A549 (cell line): Measurements from ENCODE around the gene ADSL. TPM values are rescaled to one million over a fixed set of nuclear protein-coding genes. Genes with fewer than 3 reads are reported as not detected.

ENCODE experiments used
- ATAC-seq, 2 experiments: fragments of 200-7000 bp in 1 of 2; fragments of >200 bp in 1 of 2; cut with Nextera tagmentation in 1 of 2; cut with Tn5 transposase in 1 of 2; 3 replicates each; pipeline versions ENCODE4 v1.8.0 to v1.9.1; 2018 to 2020; ENCODE audit warnings: mild to moderate bottlenecking in 1 of 2, moderate library complexity in 1 of 2
- CTCF ChIA-PET: fragments of 300-600 bp; sonication (Branson Sonifier 250); formaldehyde crosslinking; extraction: SDS; loops from one replicate; lab custom pipeline; 2021; ENCODE audit warnings: antibody characterized with exemption, inconsistent platforms; lab: Yijun Ruan, JAX
- POLR2A ChIA-PET: fragments of 350-600 bp; formaldehyde crosslinking; extraction: SDS; loops from one replicate; lab custom pipeline; 2021; ENCODE audit warnings: antibody characterized with exemption, inconsistent platforms; lab: Yijun Ruan, JAX
- DNase-seq, 2 experiments: peaks; one replicate each; pipeline versions ENCODE4 v3.0.0 to v3.0.0-alpha.2; 2011 to 2016; ENCODE audit warnings: low read depth in 1 of 2, low spot score in 1 of 2
- FAIRE-seq: peaks from 2 replicates; lab custom pipeline; 2011; peaks lifted over from hg19 to GRCh38; lab: Jason Lieb, UNC
- H3K27ac ChIP-seq, 2 experiments: fragments of >200 bp; sonication (Bioruptor Twin); formaldehyde crosslinking; 3 replicates each; pipeline ENCODE4 v1.5.1; 2016 to 2017
- H3K4me1 ChIP-seq: fragments of >200 bp; sonication (Bioruptor Twin); formaldehyde crosslinking; 3 replicates; pipeline ENCODE4 v1.6.1; 2016
- H3K4me2 ChIP-seq: fragments of >200 bp; sonication (Bioruptor Twin); formaldehyde crosslinking; 3 replicates; pipeline ENCODE4 v1.6.1; 2016
- H3K4me3 ChIP-seq: fragments of >200 bp; sonication (Bioruptor Twin); formaldehyde crosslinking; 3 replicates; pipeline ENCODE4 v1.5.1; 2016
- H3K9me3 ChIP-seq: fragments of >200 bp; sonication (Bioruptor Twin); formaldehyde crosslinking; 3 replicates; pipeline ENCODE4 v1.6.1; 2016
- BCL3 ChIP-seq: fragments of >200 bp; sonication (Bioruptor Twin); formaldehyde crosslinking; IDR thresholded peaks from 3 replicates; pipeline ENCODE4 v1.6.1; 2016
- CEBPB ChIP-seq, 2 experiments: fragments of >200 bp in 1 of 2; sonication (Bioruptor Twin) in 1 of 2; formaldehyde crosslinking in 1 of 2; IDR thresholded peaks; 2 replicates each; pipeline ENCODE4 v1.6.1; 2012 to 2016
- EP300 ChIP-seq, 2 experiments: fragments of >200 bp; sonication (Bioruptor Twin); formaldehyde crosslinking; IDR thresholded peaks; 2 replicates in 1 of 2; 3 replicates in 1 of 2; pipeline ENCODE4 v1.6.1; 2016 to 2017
- GATA3 ChIP-seq: IDR thresholded peaks from 2 replicates; pipeline ENCODE4 v1.6.1; 2012; ENCODE audit warnings: borderline replicate concordance
- HDAC2 ChIP-seq: fragments of 200-600 bp; sonication (generic); IDR thresholded peaks from 2 replicates; pipeline ENCODE4 v1.6.1; 2016
- HMGXB4 ChIP-seq: fragments of 250-450 bp; sonication (Bioruptor Pico); IDR thresholded peaks from 2 replicates; pipeline ENCODE4 v1.5.0; 2021; ENCODE audit warnings: mild to moderate bottlenecking, moderate library complexity, borderline replicate concordance
- HOXA7 ChIP-seq: fragments of 250-450 bp; sonication (Bioruptor Pico); IDR thresholded peaks from 2 replicates; pipeline ENCODE4 v1.5.0; 2020; ENCODE audit warnings: mild to moderate bottlenecking, moderate library complexity
- JUN ChIP-seq, 2 experiments: fragments of >200 bp; sonication (Bioruptor Twin); formaldehyde crosslinking; IDR thresholded peaks; 2 replicates in 1 of 2; 3 replicates in 1 of 2; pipeline ENCODE4 v1.6.1; 2016 to 2017
- JUNB ChIP-seq: fragments of >200 bp; sonication (Bioruptor Twin); formaldehyde crosslinking; IDR thresholded peaks from 2 replicates; pipeline ENCODE4 v1.6.1; 2016
- KDM5A ChIP-seq: fragments of 200-600 bp; sonication (generic); IDR thresholded peaks from 2 replicates; pipeline ENCODE4 v1.6.1; 2016; ENCODE audit warnings: antibody characterized with exemption, mild to moderate bottlenecking
- MAFK ChIP-seq: fragments of 450-650 bp; IDR thresholded peaks from 2 replicates; pipeline ENCODE4 v1.6.1; 2014; ENCODE audit not compliant: partially characterized antibody
- MAZ ChIP-seq: fragments of 150-350 bp; IDR thresholded peaks from 2 replicates; pipeline ENCODE4 v1.6.1; 2014; ENCODE audit warnings: antibody characterized with exemption, low read depth, low read length, borderline replicate concordance
- MYC ChIP-seq: IDR thresholded peaks from 2 replicates; pipeline ENCODE4 v1.6.1; 2012; ENCODE audit warnings: mild to moderate bottlenecking, inconsistent platforms, low read length, improper control_type of control experiment, borderline replicate concordance
- NPAS2 ChIP-seq: fragments of 250-450 bp; sonication (Bioruptor Pico); IDR thresholded peaks from 2 replicates; pipeline ENCODE4 v1.8.0; 2022; ENCODE audit warnings: mild to moderate bottlenecking, moderate library complexity, borderline replicate concordance
- PHF8 ChIP-seq: fragments of 200-600 bp; sonication (generic); IDR thresholded peaks from 2 replicates; pipeline ENCODE4 v1.6.1; 2016; ENCODE audit warnings: low read depth, mild to moderate bottlenecking, antibody characterized with exemption, moderate library complexity, borderline replicate concordance
- POLR2A ChIP-seq: IDR thresholded peaks from 2 replicates; pipeline ENCODE4 v1.6.1; 2012; ENCODE audit warnings: mild to moderate bottlenecking, low read length
- RAD21 ChIP-seq, 2 experiments: fragments of >200 bp in 1 of 2; sonication (Bioruptor Twin) in 1 of 2; formaldehyde crosslinking in 1 of 2; IDR thresholded peaks in 1 of 2; conservative IDR thresholded peaks in 1 of 2; 2 replicates in 1 of 2; 3 replicates in 1 of 2; pipeline ENCODE4 v1.6.1; 2012 to 2018; ENCODE audit warnings: inconsistent platforms in 1 of 2
- RARB ChIP-seq: fragments of 250-450 bp; sonication (Bioruptor Pico); IDR thresholded peaks from 2 replicates; pipeline ENCODE4 v1.8.0; 2021; ENCODE audit warnings: mild to moderate bottlenecking, moderate library complexity
- RCOR1 ChIP-seq: fragments of 150-350 bp; IDR thresholded peaks from 2 replicates; pipeline ENCODE4 v1.6.1; 2014; ENCODE audit warnings: antibody characterized with exemption, low read length, low read depth
- RFX5 ChIP-seq: fragments of 450-650 bp; IDR thresholded peaks from 2 replicates; pipeline ENCODE4 v1.7.1; 2014; ENCODE audit warnings: antibody characterized with exemption, mild to moderate bottlenecking, moderate library complexity
- RNF2 ChIP-seq: fragments of 200-600 bp; sonication (generic); IDR thresholded peaks from 2 replicates; pipeline ENCODE4 v1.6.1; 2016; ENCODE audit warnings: low read depth, mild to moderate bottlenecking, antibody characterized with exemption, moderate library complexity, borderline replicate concordance
- TFCP2L1 ChIP-seq: fragments of 250-450 bp; sonication (Bioruptor Pico); IDR thresholded peaks from 2 replicates; pipeline ENCODE4 v1.5.0; 2021; ENCODE audit warnings: mild to moderate bottlenecking
- TP53 ChIP-seq: fragments of 250-450 bp; sonication (Bioruptor Pico); IDR thresholded peaks from 2 replicates; pipeline ENCODE4 v1.5.0; 2021; ENCODE audit warnings: mild to moderate bottlenecking, moderate library complexity
- ZC3H11A ChIP-seq: fragments of 450-650 bp; IDR thresholded peaks from 2 replicates; pipeline ENCODE4 v1.6.1; 2014; ENCODE audit warnings: antibody characterized with exemption, mild to moderate bottlenecking
- ZNF302 ChIP-seq: fragments of 250-450 bp; sonication (Bioruptor Pico); IDR thresholded peaks from 2 replicates; pipeline ENCODE4 v1.9.0; 2021; ENCODE audit warnings: inconsistent platforms, mild to moderate bottlenecking, moderate library complexity
- WGBS: methylation state at CpG from one replicate; pipeline ENCODE4 v1.1.6; 2017; ENCODE audit errors: missing lambda C conversion rate; 5-methylcytosine and 5-hydroxymethylcytosine counted together
- polyA plus RNA-seq, 4 experiments: library from polyadenylated mRNA; depleted of rRNA in 3 of 4; stranded (reverse); fragments of >200 nt; fragmentation: RNase III in 1 of 4; extraction: RNeasy Plus Mini Kit Qiagen cat#74134 plus additional on column Dnase treatment in 1 of 4; gene quantifications; 2 replicates in 3 of 4; 3 replicates in 1 of 4; pipeline ENCODE4 v1.2.3, GENCODE V29; 2011 to 2017
- TF ChIP-seq, protein P1 (sequence below): fragments of >200 bp; sonication (Bioruptor Twin); formaldehyde crosslinking; IDR thresholded peaks from 3 replicates; pipeline ENCODE4 v1.5.1; 2016
- TF ChIP-seq, protein P2 (sequence below): IDR thresholded peaks from 2 replicates; pipeline ENCODE4 v1.6.1; 2012

The ADSL gene
- polyA plus RNA-seq, 2 of the 4 experiments (the other 2 are of a cell fraction), result 85.6 to 126 TPM

- H3K9me3 ChIP-seq, result no peaks in the 10 kb centered on the region
- no peak for DNase-seq
- no peaks in the 10 kb centered on the region for H3K4me1 ChIP-seq
- H3K4me2 ChIP-seq, result no peak overlapping the region
- H3K4me3 ChIP-seq, result no peak overlapping the region
- POLR2A ChIA-PET, result no interaction called here
- H3K27ac ChIP-seq, result no peak overlapping the region
- no peak for ATAC-seq
- TF ChIP-seq KDM5A (no peak), RNF2 (no peak), RFX5 (no peak), EP300 (IDR thresholded peaks at IDR 0.05) (no peak), PHF8 (no peak), TFCP2L1 (CRISPR knock-in tag) (no peak), MAZ (no peak), MAFK (no peak), TP53 (CRISPR knock-in tag) (no peak), RAD21 (conservative IDR thresholded peaks at IDR 0.05 in 1 of 2, IDR thresholded peaks at IDR 0.05 in 1 of 2) (no peak), HMGXB4 (CRISPR knock-in tag) (no peak), RCOR1 (no peak), NPAS2 (CRISPR knock-in tag) (no peak), BCL3 (no peak)
- CTCF ChIA-PET, result no interaction called here
- no peak for FAIRE-seq
Observed at GRCh38 chr22:40300316-40300715, 46.0 kb upstream of the ADSL start.

DNA sequence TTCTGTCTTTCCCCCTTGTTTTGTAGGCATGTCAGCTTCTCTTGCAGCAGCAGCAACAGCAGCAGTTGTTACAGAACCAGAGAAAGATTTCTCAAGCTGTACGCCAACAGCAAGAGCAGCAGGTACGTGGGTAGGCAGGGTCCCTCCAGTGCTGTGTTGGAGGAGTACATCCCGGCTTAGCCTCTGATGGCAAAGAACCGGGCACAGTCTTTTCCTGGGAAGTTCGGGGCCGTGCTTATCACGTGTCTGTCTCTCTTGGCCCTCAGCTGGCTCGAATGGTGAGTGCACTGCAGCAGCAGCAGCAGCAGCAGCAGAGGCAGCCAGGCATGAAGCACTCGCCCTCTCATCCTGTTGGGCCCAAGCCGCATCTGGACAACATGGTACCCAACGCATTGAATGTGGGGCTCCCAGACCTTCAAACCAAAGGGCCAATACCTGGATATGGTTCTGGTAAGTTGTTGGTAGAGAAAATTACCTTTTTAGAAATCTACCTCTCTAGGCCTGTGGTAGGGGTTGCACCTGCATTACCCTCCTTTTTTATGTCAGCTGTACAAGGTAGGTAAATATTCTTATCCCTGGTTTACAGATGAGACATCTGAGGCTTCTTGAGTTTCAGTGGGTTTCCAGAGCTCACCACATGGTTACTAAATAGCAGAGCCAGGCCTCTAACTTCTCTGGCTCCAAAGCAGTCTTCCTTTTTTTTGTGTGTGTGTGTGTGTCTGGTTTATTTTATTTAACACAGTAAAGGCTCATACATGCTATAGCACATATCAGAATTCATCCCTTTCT is 45.2 kb upstream of the ADSL start:
- no peak for FAIRE-seq
- ChIA-PET CTCF (no interaction called here), POLR2A (no interaction called here)
- no peak overlapping the region for H3K4me3 ChIP-seq
- no peaks in the 10 kb centered on the region for H3K4me1 ChIP-seq
- no peak overlapping the region for H3K4me2 ChIP-seq
- TF ChIP-seq HDAC2, result no peak
- no peak for TF ChIP-seq HMGXB4 (CRISPR knock-in tag)
- no peak for TF ChIP-seq RNF2
- no peak overlapping the region for H3K27ac ChIP-seq
- DNase-seq, result no peak
- no peak for ATAC-seq
- 93% methylated on average over 11 of the region's 11 CpGs for WGBS
- H3K9me3 ChIP-seq, result no peaks in the 10 kb centered on the region

GRCh38 chr22:40302149-40302548 is 44.2 kb upstream of the ADSL start:
- no peak for DNase-seq
- Histone ChIP-seq H3K4me2 (no peak overlapping the region), H3K4me1 (no peaks in the 10 kb centered on the region), H3K4me3 (no peak overlapping the region), H3K27ac (no peak overlapping the region), H3K9me3 (no peaks in the 10 kb centered on the region)
- 92% methylated on average over 11 of the region's 11 CpGs for WGBS
- FAIRE-seq, result no peak
- ChIA-PET CTCF (interaction anchor here (0.9 kb wide), 1 partner anchor 26 kb away, joined by 3 read pairs; no protein-coding TSS in a partner anchor), POLR2A (no interaction called here)
- ATAC-seq, result no peak
- TF ChIP-seq RARB (CRISPR knock-in tag) (no peak), RCOR1 (no peak), GATA3 (no peak), ZC3H11A (no peak), ZNF302 (CRISPR knock-in tag) (no peak), HOXA7 (no peak), HDAC2 (no peak), POLR2A (no peak), MYC (no peak), JUNB (no peak), JUN (IDR thresholded peaks at IDR 0.05) (no peak), CEBPB (IDR thresholded peaks at IDR 0.05) (no peak)
- TF ChIP-seq, protein P1, sequence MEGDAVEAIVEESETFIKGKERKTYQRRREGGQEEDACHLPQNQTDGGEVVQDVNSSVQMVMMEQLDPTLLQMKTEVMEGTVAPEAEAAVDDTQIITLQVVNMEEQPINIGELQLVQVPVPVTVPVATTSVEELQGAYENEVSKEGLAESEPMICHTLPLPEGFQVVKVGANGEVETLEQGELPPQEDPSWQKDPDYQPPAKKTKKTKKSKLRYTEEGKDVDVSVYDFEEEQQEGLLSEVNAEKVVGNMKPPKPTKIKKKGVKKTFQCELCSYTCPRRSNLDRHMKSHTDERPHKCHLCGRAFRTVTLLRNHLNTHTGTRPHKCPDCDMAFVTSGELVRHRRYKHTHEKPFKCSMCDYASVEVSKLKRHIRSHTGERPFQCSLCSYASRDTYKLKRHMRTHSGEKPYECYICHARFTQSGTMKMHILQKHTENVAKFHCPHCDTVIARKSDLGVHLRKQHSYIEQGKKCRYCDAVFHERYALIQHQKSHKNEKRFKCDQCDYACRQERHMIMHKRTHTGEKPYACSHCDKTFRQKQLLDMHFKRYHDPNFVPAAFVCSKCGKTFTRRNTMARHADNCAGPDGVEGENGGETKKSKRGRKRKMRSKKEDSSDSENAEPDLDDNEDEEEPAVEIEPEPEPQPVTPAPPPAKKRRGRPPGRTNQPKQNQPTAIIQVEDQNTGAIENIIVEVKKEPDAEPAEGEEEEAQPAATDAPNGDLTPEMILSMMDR, result no peak
- TF ChIP-seq, protein P2, sequence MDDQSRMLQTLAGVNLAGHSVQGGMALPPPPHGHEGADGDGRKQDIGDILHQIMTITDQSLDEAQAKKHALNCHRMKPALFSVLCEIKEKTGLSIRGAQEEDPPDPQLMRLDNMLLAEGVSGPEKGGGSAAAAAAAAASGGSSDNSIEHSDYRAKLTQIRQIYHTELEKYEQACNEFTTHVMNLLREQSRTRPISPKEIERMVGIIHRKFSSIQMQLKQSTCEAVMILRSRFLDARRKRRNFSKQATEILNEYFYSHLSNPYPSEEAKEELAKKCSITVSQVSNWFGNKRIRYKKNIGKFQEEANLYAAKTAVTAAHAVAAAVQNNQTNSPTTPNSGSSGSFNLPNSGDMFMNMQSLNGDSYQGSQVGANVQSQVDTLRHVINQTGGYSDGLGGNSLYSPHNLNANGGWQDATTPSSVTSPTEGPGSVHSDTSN, result no peak
